Activated naive CD4-positive, alpha-beta T cell treated with anti-CD3 and anti-CD28 coated beads, Interleukin-2, amount 50 U/mL, for 24 hours (primary cell): ENCODE measurements around the gene KRTAP10-8.
A peak's percentile ranks its signal among the peaks of the same experiment; 100 is the strongest.
"Not testable (repeated sequence)": the region's sequence is repeated elsewhere in the genome, so short reads cannot be mapped to it uniquely, and the experiment has no call there.

Source experiments
- H3K27ac Mint-ChIP-seq: one replicate; pipeline ENCODE4 v1.8.0; 2021; ENCODE audit warnings: mild to moderate bottlenecking, mixed read lengths
- H3K27me3 Mint-ChIP-seq: one replicate; pipeline ENCODE4 v1.8.0; 2021; ENCODE audit warnings: mixed read lengths
- H3K36me3 Mint-ChIP-seq: one replicate; pipeline ENCODE4 v1.8.0; 2021; ENCODE audit warnings: mixed read lengths
- H3K4me1 Mint-ChIP-seq: one replicate; pipeline ENCODE4 v1.8.0; 2021; ENCODE audit warnings: mixed read lengths
- H3K4me3 Mint-ChIP-seq: one replicate; pipeline ENCODE4 v1.8.0; 2021; ENCODE audit warnings: mild to moderate bottlenecking, mixed read lengths
- H3K9me3 Mint-ChIP-seq: one replicate; pipeline ENCODE4 v1.8.0; 2021; ENCODE audit warnings: mixed read lengths

Gene KRTAP10-8

DNA sequence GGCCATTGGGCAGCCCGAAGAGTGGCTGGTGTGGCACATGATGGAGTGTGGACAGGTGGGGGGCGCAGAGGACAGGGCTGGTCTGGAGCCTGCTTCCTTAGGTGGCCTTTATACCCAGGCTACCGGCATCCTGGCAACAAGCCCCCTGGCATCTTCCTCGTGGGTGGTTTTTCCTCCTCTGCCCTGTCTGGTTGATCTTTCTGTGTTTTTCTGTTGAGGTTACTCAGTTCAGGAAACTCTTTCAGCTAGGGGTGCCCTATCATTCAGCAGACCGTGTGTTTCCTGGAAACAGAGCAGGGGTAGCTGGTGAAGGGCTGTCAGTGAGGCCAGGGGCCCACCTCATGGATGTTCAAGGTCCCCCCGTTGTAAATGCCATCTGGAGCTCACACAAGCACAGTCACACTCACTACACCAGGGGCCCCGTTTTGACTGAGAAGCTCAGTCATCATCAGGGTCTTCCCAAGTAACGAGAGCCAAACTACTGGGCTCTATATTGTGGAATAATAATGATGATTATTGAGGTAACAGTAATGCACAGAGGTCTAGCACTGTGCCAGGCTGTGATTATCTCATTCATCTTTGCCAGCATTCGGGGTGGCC is 42.8 kb downstream of the KRTAP10-8 start, which contains the start of gene KRTAP12-4:
Gene KRTAP12-4, minus strand, starts transcription at position 84 of the 600 bp plus-strand sequence. Its CDS starts 45 bp downstream, at position 39.
- peaks cover 67% of the 10 kb centered on the region for H3K4me1 Mint-ChIP-seq
- no peaks in the 10 kb centered on the region for H3K27me3 Mint-ChIP-seq
- peak within 1 kb of the TSS; percentile 65 for H3K27ac Mint-ChIP-seq
- peaks cover 13% of the 10 kb centered on the region for H3K9me3 Mint-ChIP-seq
- H3K36me3 Mint-ChIP-seq: peaks cover 11% of the 10 kb centered on the region
- H3K4me3 Mint-ChIP-seq: peak within 1 kb of the TSS; percentile 36

GRCh38 chr21:44656868-44657267 is 45.0 kb downstream of the KRTAP10-8 start:
- Mint-ChIP-seq H3K9me3 (peaks cover 19% of the 10 kb centered on the region), H3K27ac (peak overlapping the region; percentile 84), H3K36me3 (peaks cover 12% of the 10 kb centered on the region), H3K4me3 (peak overlapping the region; percentile 76), H3K4me1 (peaks cover 68% of the 10 kb centered on the region), H3K27me3 (no peaks in the 10 kb centered on the region)

GRCh38 chr21:44657635-44658540 is 46.0 kb downstream of the KRTAP10-8 start, which contains the start of gene KRTAP12-3:
TSS of gene KRTAP12-3 (plus strand) at chr21:44657932. CDS start at chr21:44657980, 48 bp downstream.
- peaks cover 12% of the 10 kb centered on the region for H3K36me3 Mint-ChIP-seq
- H3K9me3 Mint-ChIP-seq: peaks cover 20% of the 10 kb centered on the region
- H3K27ac Mint-ChIP-seq: peak within 1 kb of the TSS; percentile 93
- H3K4me3 Mint-ChIP-seq: peak within 1 kb of the TSS; percentile 76
- peaks cover 68% of the 10 kb centered on the region for H3K4me1 Mint-ChIP-seq
- H3K27me3 Mint-ChIP-seq: no peaks in the 10 kb centered on the region

GRCh38 chr21:44658541-44658910 is 46.6 kb downstream of the KRTAP10-8 start:
- Mint-ChIP-seq H3K4me3 (peak overlapping the region; percentile 76), H3K27ac (peak overlapping the region; percentile 93), H3K27me3 (no peaks in the 10 kb centered on the region), H3K4me1 (peaks cover 65% of the 10 kb centered on the region), H3K36me3 (peaks cover 12% of the 10 kb centered on the region), H3K9me3 (peaks cover 20% of the 10 kb centered on the region)

- H3K4me1 Mint-ChIP-seq: peaks cover 60% of the 10 kb centered on the region
- H3K9me3 Mint-ChIP-seq: peaks cover 20% of the 10 kb centered on the region
- peak overlapping the region; percentile 76 for H3K4me3 Mint-ChIP-seq
- H3K27ac Mint-ChIP-seq: peak overlapping the region; percentile 93
- H3K27me3 Mint-ChIP-seq: no peaks in the 10 kb centered on the region
- peaks cover 12% of the 10 kb centered on the region for H3K36me3 Mint-ChIP-seq
Observed at GRCh38 chr21:44658913-44659595, 47.2 kb downstream of the KRTAP10-8 start.

GRCh38 chr21:44661567-44661966 is 49.7 kb downstream of the KRTAP10-8 start:
- peaks cover 38% of the 10 kb centered on the region for H3K4me1 Mint-ChIP-seq
- peak overlapping the region; percentile 20 for H3K27ac Mint-ChIP-seq
- H3K27me3 Mint-ChIP-seq, H3K36me3 Mint-ChIP-seq, H3K4me3 Mint-ChIP-seq: not testable (repeated sequence)
- peaks cover 14% of the 10 kb centered on the region for H3K9me3 Mint-ChIP-seq
